Motor neuron (in vitro differentiated cells): Measurements from ENCODE around the gene BYSL. TPM values are rescaled to one million over a fixed set of nuclear protein-coding genes. Genes with fewer than 3 reads are reported as not detected.

Source experiments
- ATAC-seq, 8 experiments: fragments of 200-7000 bp; cut with Tn5 transposase; replicated peaks in 6 of 8; 2 replicates each; pipeline ENCODE4 v1.8.0; 2021; ENCODE audit warnings: mild to moderate bottlenecking in 8 of 8, moderate library complexity in 8 of 8
- H3K27ac ChIP-seq, 2 donors: fragments of 250-450 bp; sonication (Bioruptor Pico); 2 replicates each; pipeline ENCODE4 v1.9.0; 2021; ENCODE audit warnings: antibody characterized with exemption in 2 of 2, mild to moderate bottlenecking in 2 of 2, moderate library complexity in 1 of 2
- H3K4me1 ChIP-seq, 2 donors: fragments of 250-450 bp; sonication (Bioruptor Pico); replicated peaks in 1 of 2; 2 replicates each; pipeline ENCODE4 v1.6.1; 2021; ENCODE audit warnings: antibody characterized with exemption in 2 of 2, mild to moderate bottlenecking in 2 of 2, moderate library complexity in 1 of 2
- H3K4me3 ChIP-seq, 5 donors: fragments of 250-450 bp; sonication (Bioruptor Pico); 2 replicates each; pipeline ENCODE4 v1.9.0; 2021; ENCODE audit warnings: antibody characterized with exemption in 5 of 5, mild to moderate bottlenecking in 5 of 5, moderate library complexity in 4 of 5
- WGBS, 10 experiments: fragments of 450-650 bp; shearing (Covaris generic); methylation state at CpG; one replicate each; pipeline ENCODE4 v1.0.0; 2022; 5-methylcytosine and 5-hydroxymethylcytosine counted together
- in situ Hi-C, 9 experiments: fragments of 400-800 bp; cut with MboI; loops; one replicate each; pipeline ENCODE4 v1.15.0; 2021; ENCODE audit warnings: low sequenced_read_pairs in 9 of 9, low pct_unique_long_range_greater_than_20kb in 2 of 9; ENCODE audit not compliant: unreplicated experiment in 9 of 9
- total RNA-seq, 8 experiments: library from RNA; unstranded; fragments of 300-600 nt; gene quantifications; 2 replicates each; pipeline versions ENCODE4 v1.2.3 to v1.2.4, GENCODE V29; 2022

Gene BYSL
- total RNA-seq, 8 experiments from 2014 or later, result 9.4 to 46.4 (median 17.8) TPM

GRCh38 chr6:41975276-41975675 is 54.0 kb downstream of the BYSL start:
- in situ Hi-C loops, result no loop called here
- Histone ChIP-seq H3K27ac (no peak overlapping the region), H3K4me3 (no peak overlapping the region), H3K4me1 (no peaks in the 10 kb centered on the region)
- ATAC-seq, result no peak
- WGBS, 10 experiments, result 60 to 76% (median 64%) methylated on average over 1 to 2 of the region's 4 CpGs; no CpG with 5 or more reads in 6 of the 10 experiments

- in situ Hi-C loops, result no loop called here
- ATAC-seq, result peak in 2 of 8 experiments; percentile 29 to 38
- Histone ChIP-seq H3K4me1 (no peaks in the 10 kb centered on the region), H3K27ac (no peak overlapping the region), H3K4me3 (no peak overlapping the region)
- 0 to 82% (median 47%) methylated on average over 1 to 9 of the region's 9 CpGs; no CpG with 5 or more reads in 1 of the 10 experiments for WGBS, 10 experiments
Observed at GRCh38 chr6:41976794-41977484, 55.6 kb downstream of the BYSL start.

Other genes starting within 250 kb of the BYSL start
- 1 to 10 TPM; 1.4 to 8.5 (median 5.3) TPM for gene TFEB, start 185.9 kb upstream of the BYSL start, total RNA-seq
- under 1 TPM in 3 of 8 experiments, not detected in 5; 0.14 to 0.95 (median 0.25) TPM for gene PGC, start 174.1 kb upstream of the BYSL start, total RNA-seq
- 10 to 100 TPM in 3 of 8 experiments, 1 to 10 TPM in 4, under 1 TPM in 1; 0.51 to 11.8 (median 9.0) TPM for gene FRS3, start 141.6 kb upstream of the BYSL start, total RNA-seq
- gene PRICKLE4, start 140.7 kb upstream of the BYSL start, total RNA-seq, result 1 to 10 TPM in 5 of 8 experiments, under 1 TPM in 1, not detected in 2; 0.81 to 3.7 (median 2.3) TPM
- 100 to 1,000 TPM; 180 to 286 (median 234) TPM for gene TOMM6, start 133.8 kb upstream of the BYSL start, total RNA-seq
- gene USP49, start 26.1 kb upstream of the BYSL start, total RNA-seq, result 10 to 100 TPM in 4 of 8 experiments, 1 to 10 TPM in 4; 2.3 to 14.8 (median 9.6) TPM
- 10 to 100 TPM; 12.4 to 24.3 (median 19.9) TPM for gene MED20, start 360 bp upstream of the BYSL start, total RNA-seq
- 10 to 100 TPM; 10.3 to 32.6 (median 19.0) TPM for gene CCND3, start 20.3 kb downstream of the BYSL start, total RNA-seq
- 10 to 100 TPM in 3 of 8 experiments, 1 to 10 TPM in 5; 3.7 to 22.7 (median 8.9) TPM for gene TAF8, start 129.0 kb downstream of the BYSL start, total RNA-seq
- under 1 TPM in 7 of 8 experiments, not detected in 1; under 0.01 to 1.00 (median 0.25) TPM for gene C6orf132, start 221.1 kb downstream of the BYSL start, total RNA-seq